ENCODE measurements around the gene IER5L. TPM values are rescaled to one million over a fixed set of nuclear protein-coding genes. Genes with fewer than 3 reads are reported as not detected.

IER5L gene
- total RNA-seq, 4 donors from 2014 or later: 4.3 to 8.2 (median 6.2) TPM

DNA sequence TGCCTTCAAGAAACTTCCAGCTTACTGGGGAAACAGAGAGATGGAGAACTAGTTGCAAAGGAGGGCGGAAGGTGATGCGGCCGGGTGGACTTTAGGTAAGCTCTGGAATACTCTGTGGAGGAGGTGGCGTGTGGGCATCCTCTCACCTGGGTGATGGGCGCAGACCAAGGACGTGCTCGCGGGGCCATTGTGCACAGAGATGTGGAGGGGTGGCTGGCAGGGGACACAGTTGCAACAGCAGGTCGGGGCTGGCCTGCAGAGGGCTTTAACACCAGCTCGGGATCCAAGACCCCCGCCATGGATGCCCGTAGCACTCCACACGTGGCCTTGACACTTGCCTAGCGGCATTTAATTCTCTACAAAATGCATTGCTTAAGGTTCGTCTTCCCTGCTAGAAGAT lies 26.6 kb downstream of the IER5L start:
- Histone ChIP-seq H3K27ac (no peak overlapping the region), H3K27me3 (no peaks in the 10 kb centered on the region), H3K4me1 (peaks cover 20% of the 10 kb centered on the region), H3K36me3 (peaks cover 43% of the 10 kb centered on the region), H3K9me3 (no peaks in the 10 kb centered on the region), H3K4me3 (no peak overlapping the region)
- TF ChIP-seq POLR2A (IDR thresholded peaks at IDR 0.05): no peak
- no peak for TF ChIP-seq POLR2AphosphoS5 (IDR thresholded peaks at IDR 0.05)
- TF ChIP-seq EP300 (IDR thresholded peaks at IDR 0.05): no peak
- TF ChIP-seq CTCF (IDR thresholded peaks at IDR 0.05): no peak
- 90% methylated on average over 15 of the region's 15 CpGs for WGBS
- no peak for DNase-seq (ENCODE audit: low spot score in 2 of 2)

GRCh38 chr9:129150672-129151211 lies 27.3 kb downstream of the IER5L start:
- peaks cover 40% of the 10 kb centered on the region for H3K36me3 ChIP-seq
- H3K4me1 ChIP-seq: peaks cover 27% of the 10 kb centered on the region

GRCh38 chr9:129150122-129150521 lies 27.9 kb downstream of the IER5L start:
- TF ChIP-seq CTCF (IDR thresholded peaks at IDR 0.05): no peak
- no peak for TF ChIP-seq EP300 (IDR thresholded peaks at IDR 0.05)
- TF ChIP-seq POLR2AphosphoS5 (IDR thresholded peaks at IDR 0.05): no peak
- TF ChIP-seq POLR2A (IDR thresholded peaks at IDR 0.05): no peak
- no peak for DNase-seq (ENCODE audit: low spot score in 2 of 2)
- H3K27me3 ChIP-seq: no peaks in the 10 kb centered on the region
- H3K4me1 ChIP-seq: peaks cover 33% of the 10 kb centered on the region
- 84% methylated on average over 10 of the region's 10 CpGs for WGBS
- no peaks in the 10 kb centered on the region for H3K9me3 ChIP-seq
- H3K36me3 ChIP-seq: peaks cover 37% of the 10 kb centered on the region
- no peak overlapping the region for H3K4me3 ChIP-seq
- no peak overlapping the region for H3K27ac ChIP-seq

More at GRCh38 chr9:129150672-129151211, 27.3 kb downstream of the IER5L start:
- TF ChIP-seq POLR2A (IDR thresholded peaks at IDR 0.05): no peak
- TF ChIP-seq CTCF (IDR thresholded peaks at IDR 0.05): no peak
- TF ChIP-seq EP300 (IDR thresholded peaks at IDR 0.05): no peak
- TF ChIP-seq POLR2AphosphoS5 (IDR thresholded peaks at IDR 0.05): no peak
- Histone ChIP-seq H3K27me3 (no peaks in the 10 kb centered on the region), H3K4me3 (no peak overlapping the region), H3K9me3 (no peaks in the 10 kb centered on the region), H3K27ac (no peak overlapping the region)
- WGBS: 91% methylated on average over 14 of the region's 18 CpGs
- no peak for DNase-seq (ENCODE audit: low spot score in 2 of 2)

- Histone ChIP-seq H3K4me1 (peaks cover 37% of the 10 kb centered on the region), H3K27ac (no peak overlapping the region), H3K4me3 (no peak overlapping the region), H3K36me3 (peaks cover 32% of the 10 kb centered on the region), H3K9me3 (no peaks in the 10 kb centered on the region), H3K27me3 (no peaks in the 10 kb centered on the region)
- 93% methylated on average over 6 of the region's 6 CpGs for WGBS
- no peak for DNase-seq (ENCODE audit: low spot score in 2 of 2)
- TF ChIP-seq POLR2A (IDR thresholded peaks at IDR 0.05) (no peak), CTCF (IDR thresholded peaks at IDR 0.05) (no peak), EP300 (IDR thresholded peaks at IDR 0.05) (no peak)
Measured at GRCh38 chr9:129149442-129149841, 28.6 kb downstream of the IER5L start.

DNA sequence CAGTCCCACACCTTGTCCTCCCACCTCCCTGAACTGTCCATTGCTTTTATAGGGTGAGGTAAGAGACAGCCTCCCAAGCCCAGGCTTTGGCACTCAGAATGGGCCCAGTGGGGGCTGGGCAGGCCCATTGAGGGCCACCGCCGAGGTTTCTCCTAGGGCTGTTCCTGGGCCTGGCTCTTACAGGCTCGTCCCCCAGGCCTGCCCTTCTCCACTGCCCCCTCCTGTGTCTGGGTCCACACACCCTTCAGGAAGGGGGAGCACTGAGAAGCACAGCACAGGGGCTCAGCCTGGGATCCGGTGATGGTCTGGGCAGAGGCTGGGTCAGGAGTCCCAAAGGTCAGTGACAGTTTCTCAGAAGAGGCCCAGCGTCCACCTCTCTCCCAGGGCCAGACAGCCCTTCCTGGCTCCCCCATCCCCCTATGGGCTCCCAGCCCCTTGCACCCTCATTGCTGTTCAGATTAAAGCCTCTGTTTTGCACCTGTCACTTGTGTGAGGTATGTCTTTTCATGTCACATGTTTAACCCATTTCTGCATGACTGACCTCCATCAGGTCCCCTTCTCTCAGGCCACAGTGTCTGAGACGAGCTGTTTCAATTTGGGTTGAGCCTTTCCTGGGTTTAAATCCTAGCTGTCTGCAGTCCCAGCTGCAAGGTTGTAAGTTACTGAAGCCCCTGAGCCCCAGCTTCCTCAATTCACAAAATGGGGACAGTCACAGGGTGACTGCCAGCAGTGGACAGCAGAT lies 29.4 kb downstream of the IER5L start:
- no peak for DNase-seq (ENCODE audit: low spot score in 2 of 2)
- WGBS: 89% methylated on average over 2 of the region's 6 CpGs
- H3K36me3 ChIP-seq: peaks cover 36% of the 10 kb centered on the region
- no peaks in the 10 kb centered on the region for H3K27me3 ChIP-seq
- H3K27ac ChIP-seq: peak overlapping the region; percentile 86
- H3K4me3 ChIP-seq: no peak overlapping the region
- TF ChIP-seq CTCF (IDR thresholded peaks at IDR 0.05): no peak
- no peak for TF ChIP-seq POLR2A (IDR thresholded peaks at IDR 0.05)
- TF ChIP-seq POLR2AphosphoS5 (IDR thresholded peaks at IDR 0.05): no peak
- TF ChIP-seq EP300 (IDR thresholded peaks at IDR 0.05): no peak
- no peaks in the 10 kb centered on the region for H3K9me3 ChIP-seq
- H3K4me1 ChIP-seq: peaks cover 45% of the 10 kb centered on the region
